Measurements from ENCODE around the gene VANGL2.
A peak's percentile ranks its signal among the peaks of the same experiment; 100 is the strongest.

Gene VANGL2

DNA sequence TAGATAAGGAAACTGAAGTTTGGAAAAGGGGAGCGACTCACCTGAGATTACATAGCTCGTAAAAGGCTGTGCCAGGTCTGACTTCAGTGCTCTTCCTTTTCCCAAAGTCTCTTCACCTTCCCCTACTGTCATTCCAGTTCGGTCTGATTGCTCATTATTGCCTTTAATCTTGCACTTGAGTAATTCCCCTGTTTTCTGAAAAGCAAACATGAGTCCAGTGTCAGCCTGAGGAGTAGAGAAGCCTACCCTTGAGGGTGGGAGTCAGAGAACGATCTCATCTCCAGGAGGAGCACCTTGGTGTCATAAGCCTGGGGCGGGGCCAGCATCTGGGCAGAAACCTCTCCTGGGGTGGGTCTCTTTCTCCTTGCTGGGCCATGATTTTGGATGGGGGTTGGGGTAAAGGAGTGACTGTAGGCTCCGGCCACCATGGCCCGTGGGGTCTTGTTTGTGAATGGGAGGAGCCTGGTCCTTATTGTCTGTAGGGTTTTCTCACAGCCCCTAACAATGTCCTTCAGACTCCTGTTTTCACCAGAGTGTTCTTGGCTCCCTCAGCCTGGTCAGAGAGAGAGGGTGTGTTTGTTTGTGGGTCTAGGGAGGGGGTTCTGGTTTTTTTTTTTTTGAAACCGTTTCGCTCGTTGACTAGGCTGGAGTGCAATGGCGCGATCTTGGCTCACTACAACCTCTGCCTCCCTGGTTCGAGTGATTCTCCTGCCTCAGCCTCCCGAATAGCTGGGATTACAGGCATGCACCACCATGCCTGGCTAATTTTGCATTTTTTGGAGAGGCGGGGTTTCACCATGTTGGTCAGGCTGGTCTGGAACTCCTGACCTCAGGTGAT lies 6.0 kb downstream of the VANGL2 start:
- DNase-seq: no peak

GRCh38 chr1:160407839-160408801 lies 7.8 kb downstream of the VANGL2 start:
- DNase-seq: no peak

- no peak for DNase-seq
These were observed 8.5 kb downstream of the VANGL2 start for GRCh38 chr1:160408864-160409263.

- DNase-seq: no peak
These were observed 9.1 kb downstream of the VANGL2 start for GRCh38 chr1:160409486-160409885.

GRCh38 chr1:160410406-160411005 lies 10.1 kb downstream of the VANGL2 start:
- peak; percentile 40 for DNase-seq

DNA sequence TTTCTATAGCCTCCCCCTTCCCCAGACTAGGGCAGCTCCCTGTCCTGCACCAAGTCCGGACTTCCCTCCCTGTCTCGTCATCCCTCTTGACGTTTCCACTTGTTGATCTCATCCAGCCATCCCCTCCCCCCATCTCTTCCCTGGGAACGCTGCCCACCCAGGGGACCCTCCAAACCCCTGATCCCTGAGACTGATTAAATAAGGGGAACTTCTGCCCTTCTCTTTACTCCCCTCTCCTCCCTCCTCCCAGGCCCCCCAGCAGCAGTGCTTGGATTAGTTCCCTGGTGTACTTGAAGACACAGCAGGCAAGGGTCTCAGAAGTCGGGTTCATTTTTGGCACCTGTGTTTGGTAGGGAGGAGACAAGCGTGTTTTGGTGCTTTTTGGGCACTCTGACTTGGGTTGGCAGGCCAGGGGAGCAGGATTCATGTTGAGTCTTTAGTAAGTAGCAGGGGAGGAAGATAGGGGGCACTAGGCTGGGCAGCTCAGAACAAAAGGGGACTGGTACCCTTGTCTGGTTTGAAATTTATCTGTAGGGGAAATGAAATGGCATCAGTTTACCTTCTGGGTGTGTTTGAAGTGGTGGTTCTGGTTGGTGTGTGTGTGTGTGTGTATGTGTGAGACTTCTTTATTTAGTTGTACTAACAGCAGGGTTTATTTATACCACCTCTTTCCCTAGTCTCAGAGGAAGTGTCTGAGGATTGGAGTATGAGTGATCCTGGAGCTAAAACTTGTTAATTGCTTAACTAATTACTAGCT lies 11.1 kb downstream of the VANGL2 start:
- no peak for DNase-seq

- DNase-seq: no peak
These were observed 11.6 kb downstream of the VANGL2 start for GRCh38 chr1:160412028-160412362.

- DNase-seq: no peak
These were observed 13.4 kb downstream of the VANGL2 start for GRCh38 chr1:160413716-160414115.

GRCh38 chr1:160414881-160415280 lies 14.5 kb downstream of the VANGL2 start:
- DNase-seq: no peak

DNA sequence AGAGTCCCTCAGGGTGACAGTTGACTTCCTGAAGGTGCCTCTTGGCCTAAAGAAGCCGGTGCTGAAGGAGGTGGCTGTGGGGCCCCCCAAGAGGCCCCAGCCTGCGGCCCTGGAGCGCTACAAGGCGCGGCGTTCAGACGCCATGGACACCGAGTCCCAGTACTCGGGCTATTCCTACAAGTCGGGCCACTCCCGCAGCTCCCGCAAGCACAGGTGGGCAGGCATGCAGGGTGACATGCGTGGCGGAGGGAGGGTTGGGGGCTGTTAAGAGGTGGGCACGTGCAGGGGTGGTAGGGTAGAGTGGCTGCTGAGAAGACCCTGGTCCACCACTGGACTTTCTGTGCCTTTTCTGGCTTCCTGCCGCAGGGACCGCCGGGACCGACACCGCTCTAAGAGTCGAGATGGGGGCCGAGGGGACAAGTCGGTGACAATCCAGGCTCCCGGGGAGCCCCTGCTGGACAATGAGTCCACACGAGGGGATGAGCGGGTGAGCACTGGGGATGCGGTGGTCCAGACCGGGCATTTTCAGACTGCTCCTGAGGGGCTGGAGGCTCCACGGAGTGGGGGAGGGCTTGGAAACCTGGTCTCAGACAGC lies 15.4 kb downstream of the VANGL2 start:
- no peak for DNase-seq

DNA sequence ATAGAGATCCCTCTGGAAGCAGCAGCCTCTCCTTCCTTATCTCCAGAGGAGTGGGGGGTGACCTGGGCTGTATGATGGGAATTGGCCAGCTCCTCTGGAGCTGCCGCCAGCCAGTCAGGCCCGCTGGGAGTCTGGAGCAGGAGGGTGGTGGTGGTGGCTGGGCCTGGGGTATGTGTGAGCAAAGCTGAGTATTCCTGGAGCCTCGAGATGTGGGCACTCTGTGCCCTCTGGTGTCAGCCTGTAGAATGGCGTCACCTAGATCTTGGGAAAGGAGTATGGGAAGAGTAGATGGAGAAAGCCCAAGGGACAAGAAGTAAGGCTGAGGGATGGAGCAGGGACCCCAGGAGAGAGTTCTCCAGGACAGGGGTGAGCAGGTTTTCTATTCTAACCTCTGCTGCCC lies 16.0 kb downstream of the VANGL2 start:
- DNase-seq: no peak

- DNase-seq: no peak
These were observed 18.1 kb downstream of the VANGL2 start for GRCh38 chr1:160418483-160418882.

GRCh38 chr1:160419150-160419837 lies 18.9 kb downstream of the VANGL2 start:
- DNase-seq: no peak

DNA sequence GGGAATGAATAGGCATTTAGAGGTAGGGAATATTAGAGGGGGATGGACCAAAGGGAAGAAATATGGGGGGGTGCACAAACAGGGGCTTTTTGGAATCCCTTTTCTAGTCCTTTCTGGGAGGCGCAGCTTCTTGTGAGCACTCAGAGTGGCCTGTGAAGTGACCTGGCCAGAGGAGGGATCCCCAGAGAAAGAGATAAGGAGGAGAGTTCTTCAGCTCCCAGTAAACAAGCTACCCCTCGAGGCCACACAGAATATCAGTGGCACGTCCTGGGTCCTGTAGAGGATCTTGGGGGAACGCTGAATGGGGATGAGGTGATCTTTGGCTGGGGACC lies 19.4 kb downstream of the VANGL2 start:
- no peak for DNase-seq

DNA sequence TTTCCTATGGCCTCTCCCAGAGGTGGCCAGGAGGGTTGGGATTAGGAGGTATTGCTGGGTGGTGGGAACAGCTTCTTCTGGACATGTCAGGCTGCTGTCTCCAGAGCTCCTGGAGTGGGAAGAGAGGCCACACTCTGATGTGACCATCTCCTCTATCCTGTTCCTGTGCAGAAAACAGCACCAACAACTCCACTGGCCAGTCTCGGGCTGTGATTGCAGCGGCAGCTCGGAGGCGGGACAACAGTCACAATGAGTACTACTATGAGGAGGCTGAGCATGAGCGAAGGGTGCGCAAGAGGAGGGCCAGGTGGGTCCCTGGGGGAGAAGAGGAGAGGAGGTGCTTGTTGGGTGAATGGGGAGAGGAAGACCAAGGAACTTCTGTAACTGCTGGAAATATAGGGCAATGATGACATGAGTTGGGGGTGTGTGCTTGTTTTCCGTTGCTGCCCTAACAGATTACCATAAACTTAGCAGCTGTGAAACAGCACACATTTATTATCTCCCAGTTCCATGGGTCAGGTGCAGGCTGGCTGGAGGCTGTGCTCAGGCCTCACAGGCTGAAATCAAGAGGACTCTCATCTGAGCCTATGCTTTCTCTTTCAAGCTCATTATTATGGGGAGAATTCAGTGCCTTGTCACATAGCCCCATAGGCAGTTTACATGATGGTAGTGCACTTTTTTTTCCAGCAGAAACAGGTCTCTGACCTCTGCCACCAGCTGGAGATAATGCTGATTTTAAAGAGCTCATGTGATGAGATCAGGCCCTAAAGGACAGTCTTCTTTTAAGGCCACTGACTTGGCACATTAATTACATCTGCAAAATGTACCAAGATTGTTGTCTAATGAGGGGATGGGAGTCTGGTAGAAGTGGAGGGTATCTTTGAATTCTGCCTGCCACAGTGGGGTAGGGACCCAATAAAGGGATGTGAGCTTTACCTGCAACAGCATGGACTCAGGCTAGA lies 20.8 kb downstream of the VANGL2 start:
- DNase-seq: no peak

DNA sequence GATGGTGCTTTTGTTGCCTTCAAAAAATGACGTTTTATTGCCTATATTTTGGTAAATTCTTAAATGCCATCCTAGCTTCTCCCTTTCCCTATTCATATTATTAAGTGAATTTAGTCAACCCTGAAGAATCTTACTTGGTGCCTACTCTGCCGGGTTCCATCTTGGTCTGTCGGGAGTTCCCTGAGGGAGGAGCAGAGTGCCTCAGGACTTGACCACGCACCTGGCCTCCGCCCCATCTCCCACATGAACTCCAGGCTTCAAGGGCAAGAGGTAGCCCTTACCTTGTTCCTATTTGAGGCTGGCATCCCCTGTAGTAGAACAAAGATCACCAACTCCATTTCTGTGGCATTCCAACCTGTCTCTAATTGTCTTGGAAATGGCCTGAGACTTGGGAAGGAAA lies 21.5 kb downstream of the VANGL2 start:
- DNase-seq: no peak

GRCh38 chr1:160423966-160424365 lies 23.6 kb downstream of the VANGL2 start:
- DNase-seq: no peak

DNA sequence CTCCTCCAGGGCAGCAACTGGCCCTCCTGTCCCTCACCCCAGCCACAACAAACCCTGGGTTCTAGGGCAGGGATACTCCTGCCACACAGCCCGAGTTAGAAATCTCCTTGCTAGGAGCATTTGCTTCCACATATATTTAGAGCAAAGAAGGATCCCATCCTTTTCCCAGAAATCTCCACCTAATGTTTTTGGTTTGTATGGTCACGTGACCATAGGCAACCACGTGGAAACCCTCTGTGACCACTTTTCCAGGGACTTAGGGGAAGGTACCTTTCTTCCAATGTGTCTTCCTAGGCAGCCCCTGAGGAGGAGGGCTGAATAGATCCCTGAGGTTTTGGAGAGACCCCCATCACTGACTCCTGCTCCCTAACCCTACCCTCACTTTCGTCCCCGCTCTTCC lies 25.5 kb downstream of the VANGL2 start:
- no peak for DNase-seq

- DNase-seq: no peak
These were observed 27.3 kb downstream of the VANGL2 start for GRCh38 chr1:160427625-160428024.

DNA sequence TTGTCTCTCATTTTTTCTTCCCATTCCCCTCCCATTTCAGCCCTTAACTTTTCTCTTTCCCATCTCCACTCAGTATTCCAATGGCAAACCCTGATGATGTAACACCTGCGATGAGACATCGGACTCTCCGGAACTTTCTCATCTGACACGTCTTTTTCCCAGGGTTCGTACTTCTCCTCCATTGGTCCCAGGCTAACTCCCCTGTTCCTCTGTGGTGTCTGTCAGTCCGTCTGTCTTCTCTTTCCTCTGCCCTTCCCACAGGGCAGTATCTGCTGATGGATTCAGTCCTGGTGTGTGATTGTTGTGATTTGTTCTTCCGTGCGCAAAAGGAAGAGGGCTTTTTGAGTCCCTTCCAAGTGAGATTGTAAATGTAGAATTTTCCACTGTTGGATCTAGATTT lies 27.7 kb downstream of the VANGL2 start:
- no peak for DNase-seq

GRCh38 chr1:160428655-160429054 lies 28.3 kb downstream of the VANGL2 start:
- no peak for DNase-seq

Data from DMS79 treated with DMSO at 0.1 percent for 48 hours (cell line).